IPS-NIHi11 (cell line): ENCODE results near the gene DNAH10.
A peak's percentile ranks its signal among the peaks of the same experiment; 100 is the strongest.

ENCODE experiments used
- DNase-seq: peaks from one replicate; pipeline ENCODE4 v3.0.0; 2012; ENCODE audit warnings: mixed read lengths, low spot score

Gene DNAH10

GRCh38 chr12:123971770-123972456 is 209.8 kb downstream of the DNAH10 start:
- DNase-seq = peak; percentile 77

DNA sequence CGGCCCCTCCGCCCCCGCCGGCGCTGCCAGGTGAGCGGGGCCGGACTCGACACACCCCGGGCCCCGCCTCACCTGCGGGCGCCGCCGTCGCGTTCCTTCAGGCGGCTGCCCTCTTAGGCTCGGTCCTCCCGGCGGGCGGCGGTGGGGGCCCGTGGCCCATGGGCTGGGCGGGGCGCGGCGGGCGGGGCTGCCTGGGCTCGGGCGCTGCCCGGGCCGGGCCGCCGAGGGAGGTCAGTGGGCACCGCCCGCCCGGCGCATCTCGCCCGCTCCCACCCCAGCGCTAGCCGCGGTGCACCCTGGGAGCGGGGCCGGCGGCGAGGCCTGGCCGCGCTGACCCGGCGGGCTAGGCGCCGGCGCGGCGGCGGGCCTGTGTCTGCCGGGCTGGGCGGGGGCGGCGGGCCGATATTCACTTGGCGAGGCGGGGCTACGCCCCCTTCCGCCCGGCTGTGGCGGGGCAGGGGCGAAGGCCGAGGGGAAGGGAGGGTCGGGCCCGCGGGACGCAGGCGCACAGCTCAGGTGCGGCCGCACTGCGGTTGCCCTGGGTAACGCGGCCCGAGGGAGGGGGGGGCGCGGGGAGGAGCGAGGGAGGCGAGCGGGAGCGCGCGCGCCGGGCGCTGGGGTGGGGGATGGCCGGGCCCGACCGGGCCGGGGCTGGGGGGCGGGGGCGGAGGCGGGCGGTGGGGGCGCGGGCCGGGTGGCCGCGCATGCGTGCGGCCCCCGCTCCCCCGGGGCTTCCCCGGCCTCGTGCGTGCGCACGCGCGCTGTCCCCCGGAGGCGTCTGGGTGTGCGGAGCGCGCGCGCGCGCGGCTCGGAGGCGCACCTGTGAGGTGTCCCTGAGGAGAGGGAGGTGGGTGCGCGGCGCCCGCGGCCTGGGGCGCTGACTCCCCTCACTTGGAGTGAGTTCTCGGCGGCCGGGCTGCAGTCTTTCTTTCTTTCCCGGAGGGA is 210.6 kb downstream of the DNAH10 start, which contains the start of the genes CCDC92 and ZNF664:
Gene CCDC92, minus strand, starts transcription at position 375 of the 945 bp plus-strand sequence. CDS start 28,526 bp downstream, outside the sequence.
Gene ZNF664, plus strand, starts transcription at position 759 of the 945 bp plus-strand sequence. CDS start 38,930 bp downstream, outside the sequence.
- DNase-seq = peak; percentile 95

DNA sequence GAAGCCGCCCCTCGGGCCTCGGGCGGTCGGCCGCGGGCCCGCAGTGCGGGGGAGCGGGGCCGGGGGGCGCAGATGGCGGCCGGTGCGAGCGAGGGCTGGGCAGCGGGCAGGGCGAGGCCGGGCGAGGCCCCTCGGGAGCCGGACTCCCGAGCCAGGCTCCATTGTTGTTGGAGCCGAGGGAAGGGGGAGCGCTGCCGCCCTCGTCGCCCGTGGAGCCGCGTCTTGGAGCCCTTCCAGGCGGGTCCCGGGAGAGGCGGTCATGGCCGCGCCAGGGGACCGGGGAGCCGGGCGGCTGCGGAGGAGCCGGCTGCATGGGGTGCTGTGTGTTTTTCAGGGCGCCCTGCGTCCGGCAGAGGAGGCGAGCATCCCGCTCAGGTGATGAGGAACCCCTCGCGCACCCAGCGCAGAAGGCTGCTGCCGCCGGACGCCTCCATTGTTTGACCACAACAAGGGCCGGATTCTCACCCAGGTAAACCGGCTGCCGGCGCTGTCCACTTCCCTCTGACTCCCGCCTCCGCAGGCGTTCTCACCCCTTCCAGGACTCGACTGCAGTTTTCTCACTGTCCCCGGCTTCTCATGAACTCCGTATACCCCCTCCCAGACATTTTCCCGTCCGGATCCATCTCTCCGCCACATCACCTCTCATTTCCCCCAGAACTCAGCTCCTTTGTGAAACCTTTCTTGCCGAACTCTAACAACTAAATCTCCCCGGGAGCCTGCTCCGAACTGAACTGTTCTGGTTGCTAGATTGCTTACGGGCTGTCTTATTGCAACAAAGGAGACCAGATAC is 211.6 kb downstream of the DNAH10 start:
- peak; percentile 56 for DNase-seq

DNA sequence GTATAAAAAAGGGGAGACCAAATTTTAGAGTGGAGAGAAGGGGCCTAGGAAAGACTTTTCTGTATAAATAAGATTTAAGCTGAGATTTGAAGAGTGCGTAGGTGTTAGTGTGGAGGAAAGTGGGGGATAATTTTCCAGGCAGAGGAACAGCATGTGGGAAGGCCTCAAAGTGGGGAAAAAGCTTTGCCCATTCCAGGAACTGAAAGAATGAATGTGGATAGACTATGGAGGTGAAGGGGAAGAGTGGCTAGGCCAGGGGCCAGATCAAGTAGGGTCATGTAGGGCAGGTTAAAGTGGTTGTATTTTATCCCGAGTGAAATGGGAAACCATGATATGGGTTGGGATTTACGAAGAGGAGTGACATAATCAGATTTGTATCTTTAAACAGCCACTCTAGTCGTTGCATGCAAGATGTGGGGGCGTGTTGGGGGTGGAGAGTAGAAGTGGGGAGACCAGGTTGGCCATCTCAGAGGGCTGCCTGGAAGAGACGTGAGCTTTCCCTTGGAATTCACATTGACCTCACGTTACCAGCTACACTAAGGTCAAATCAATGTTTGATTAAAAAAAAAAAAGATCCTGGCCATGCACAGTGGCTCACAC is 214.2 kb downstream of the DNAH10 start:
- DNase-seq = no peak

GRCh38 chr12:123979566-123979965 is 217.5 kb downstream of the DNAH10 start:
- no peak for DNase-seq

GRCh38 chr12:123982269-123982668 is 220.2 kb downstream of the DNAH10 start:
- DNase-seq = no peak

GRCh38 chr12:123983822-123984485 is 221.9 kb downstream of the DNAH10 start:
- DNase-seq = peak; percentile 51

DNA sequence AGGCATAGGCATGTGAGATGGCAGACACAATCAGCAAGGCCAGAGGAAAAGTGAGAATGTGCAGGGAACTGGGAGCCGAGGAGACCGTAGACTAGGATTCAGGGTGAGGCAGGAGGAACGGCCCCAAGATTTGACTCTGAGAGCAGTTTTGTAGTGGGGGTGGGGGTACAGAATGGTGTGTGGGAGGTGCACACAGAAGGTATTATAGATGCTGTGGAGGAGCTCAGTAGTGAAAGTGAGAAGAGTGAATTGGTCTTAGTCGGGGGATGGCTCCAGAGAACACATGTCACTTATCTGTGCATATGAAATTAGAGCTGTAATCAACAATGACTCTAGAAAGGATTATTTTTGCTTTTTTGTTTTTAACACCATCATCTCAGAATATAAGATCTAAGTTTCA is 222.8 kb downstream of the DNAH10 start:
- DNase-seq = no peak
